ENCODE results near the gene PICALM. TPM values are rescaled to one million over a fixed set of nuclear protein-coding genes. Genes with fewer than 3 reads are reported as not detected.

The PICALM gene
- polyA plus RNA-seq, 2 of the 4 experiments (the other 2 are of a cell fraction), result 113 to 195 TPM

DNA sequence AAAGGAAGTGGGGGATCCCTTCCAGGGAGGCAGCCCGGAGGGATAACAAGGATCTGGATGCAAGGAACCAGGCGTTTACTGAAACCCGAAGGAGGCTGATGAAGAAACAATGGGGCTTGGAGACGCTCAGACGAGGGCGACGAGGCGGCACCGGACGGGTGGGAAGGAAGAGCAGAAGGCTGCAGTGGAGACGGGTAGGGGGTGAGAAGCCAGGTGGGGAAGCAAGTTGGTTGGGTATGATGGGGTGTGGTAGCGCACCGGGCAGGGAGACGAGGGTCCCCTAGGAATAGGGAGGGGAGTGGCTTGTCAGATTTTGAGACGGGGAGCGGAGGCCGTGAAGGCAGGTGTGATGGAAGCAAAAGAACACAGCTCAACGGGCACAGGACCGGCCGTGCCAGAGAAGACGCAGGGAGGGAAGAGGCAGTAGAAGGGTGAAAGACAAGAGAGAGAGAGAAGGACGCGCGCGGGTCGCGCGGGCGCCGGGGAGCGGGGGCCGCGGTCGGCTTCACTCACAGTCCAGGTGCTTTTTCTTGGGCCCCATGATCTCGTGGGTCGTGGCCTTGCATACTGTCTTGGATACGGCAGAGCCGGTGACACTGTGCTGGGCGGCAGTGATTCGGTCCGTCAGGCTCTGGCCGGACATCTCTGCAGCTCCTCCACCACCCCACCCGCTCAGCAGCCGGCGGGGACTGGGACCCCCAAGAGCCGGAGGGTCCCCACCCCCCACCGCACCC lies 579 bp downstream of the PICALM start:
- no peak for TF ChIP-seq CHD2 (IDR thresholded peaks at IDR 0.05; ENCODE audit: low read length, partially characterized antibody)
- peak; percentile 33; the same call in 1 of the 2 replicates for TF ChIP-seq PHF8 (IDR thresholded peaks at IDR 0.05; ENCODE audit: borderline replicate concordance, low read depth)
- CTCF ChIA-PET, result interaction anchor here (0.9 to 3.8 kb wide), 10 partner anchors 13 to 476 kb away, joined by 3 to 21 read pairs (median 6); partner anchors contain the start of gene CCDC83
- no peaks in the 10 kb centered on the region for H3K9me3 ChIP-seq
- under 1% methylated on average over 38 of the region's 47 CpGs for WGBS (ENCODE audit: missing lambda C conversion rate)
- DNase-seq (ENCODE audit: low read depth in 1 of 2, low spot score in 1 of 2) (peak; percentile 28 to 33), FAIRE-seq (no peak), ATAC-seq (peak; percentile 37 to 56)
- POLR2A ChIA-PET, result interaction anchor here (0.6 to 3.5 kb wide), 20 partner anchors 10 to 405 kb away, joined by 3 to 28 read pairs (median 4); partner anchors contain the start of genes CCDC83 and EED
- H3K4me1 ChIP-seq, result peaks cover 42% of the 10 kb centered on the region
- H3K27ac ChIP-seq, result peak overlapping the region; percentile 91 to 98
- H3K4me3 ChIP-seq, result peak overlapping the region; percentile 81
- H3K4me2 ChIP-seq, result peak overlapping the region; percentile 86

GRCh38 chr11:86067851-86068137 lies 1.1 kb downstream of the PICALM start:
- Histone ChIP-seq H3K9me3 (no peaks in the 10 kb centered on the region), H3K4me2 (peak overlapping the region; percentile 86), H3K4me1 (peaks cover 47% of the 10 kb centered on the region), H3K4me3 (peak overlapping the region; percentile 81), H3K27ac (peak overlapping the region; percentile 91 to 98)
- DNase-seq (ENCODE audit: low read depth in 1 of 2, low spot score in 1 of 2) (no peak), FAIRE-seq (no peak), ATAC-seq (no peak)
- ChIA-PET POLR2A (interaction anchor here (0.6 to 3.5 kb wide), 6 partner anchors 33 to 177 kb away, joined by 3 to 28 read pairs (median 3); partner anchors contain the start of gene EED), CTCF (interaction anchor here (1.3 to 3.8 kb wide), 6 partner anchors 12 to 213 kb away, joined by 4 to 21 read pairs (median 12); partner anchors contain the start of gene CCDC83)
- 2% methylated on average over 4 of the region's 5 CpGs for WGBS (ENCODE audit: missing lambda C conversion rate)
- TF ChIP-seq CHD4 (IDR thresholded peaks at IDR 0.05; ENCODE audit: borderline replicate concordance) (no peak), POLR2A (IDR thresholded peaks at IDR 0.05; ENCODE audit: low read length) (no peak), KDM5A (IDR thresholded peaks at IDR 0.05) (no peak), JUNB (IDR thresholded peaks at IDR 0.05) (no peak), HOXA7 (CRISPR knock-in tag; IDR thresholded peaks at IDR 0.05) (no peak), KDM1A (IDR thresholded peaks at IDR 0.05; ENCODE audit: low read depth) (no peak), GATA3 (IDR thresholded peaks at IDR 0.05; ENCODE audit: borderline replicate concordance) (no peak)
- TF ChIP-seq, protein P1, sequence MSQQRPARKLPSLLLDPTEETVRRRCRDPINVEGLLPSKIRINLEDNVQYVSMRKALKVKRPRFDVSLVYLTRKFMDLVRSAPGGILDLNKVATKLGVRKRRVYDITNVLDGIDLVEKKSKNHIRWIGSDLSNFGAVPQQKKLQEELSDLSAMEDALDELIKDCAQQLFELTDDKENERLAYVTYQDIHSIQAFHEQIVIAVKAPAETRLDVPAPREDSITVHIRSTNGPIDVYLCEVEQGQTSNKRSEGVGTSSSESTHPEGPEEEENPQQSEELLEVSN (IDR thresholded peaks at IDR 0.05; ENCODE audit: borderline replicate concordance, low read depth), result no peak

DNA sequence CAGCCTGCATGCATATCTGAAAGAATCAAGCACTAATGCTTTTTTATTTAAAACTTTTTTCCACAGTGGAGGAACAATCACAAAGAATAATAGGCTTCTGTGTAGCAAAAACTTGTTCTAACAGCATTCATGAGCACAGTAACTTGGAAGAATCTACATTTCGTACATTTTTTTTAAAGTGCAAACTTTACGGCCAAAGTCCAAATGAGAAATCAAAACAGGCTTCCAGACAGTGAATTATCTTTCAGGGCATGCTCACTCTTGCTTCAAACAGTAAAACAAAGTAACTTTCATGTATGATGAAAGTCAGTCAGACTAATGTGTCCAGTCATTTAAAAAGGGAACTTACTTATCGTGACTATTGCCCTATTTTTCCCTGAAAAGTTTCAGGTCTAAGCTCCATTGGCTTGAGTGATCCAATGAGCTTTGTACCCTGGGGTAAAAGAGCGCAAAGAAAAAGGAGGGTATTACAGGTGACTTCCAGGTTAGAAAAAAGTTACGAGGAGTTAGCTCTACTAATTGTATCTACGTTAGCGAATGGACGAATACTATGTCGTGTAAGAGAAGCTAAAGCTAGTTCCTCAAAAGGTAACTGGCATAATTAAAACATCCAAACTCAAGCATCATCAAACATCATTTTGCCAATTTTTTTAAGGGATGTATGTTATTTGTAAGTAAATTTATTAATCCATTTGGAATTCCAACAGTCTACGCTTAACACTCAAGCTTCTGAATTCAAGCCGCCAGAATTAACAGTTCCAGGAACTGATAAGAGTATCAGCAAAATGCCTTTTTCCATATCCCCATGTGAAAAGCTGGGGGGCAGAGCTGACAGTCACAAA lies 1.7 kb downstream of the PICALM start:
- H3K4me2 ChIP-seq, result peak overlapping the region; percentile 86
- H3K4me3 ChIP-seq, result peak overlapping the region; percentile 81
- POLR2A ChIA-PET, result interaction anchor here (0.6 to 3.5 kb wide), 6 partner anchors 33 to 177 kb away, joined by 3 to 28 read pairs (median 3); partner anchors contain the start of gene EED
- peak overlapping the region; percentile 91 to 98 for H3K27ac ChIP-seq
- CTCF ChIA-PET, result interaction anchor here (1.3 to 3.8 kb wide), 8 partner anchors 12 to 213 kb away, joined by 4 to 21 read pairs (median 8); partner anchors contain the start of gene CCDC83
- 7% methylated on average over 11 of the region's 11 CpGs for WGBS (ENCODE audit: missing lambda C conversion rate)
- no peak for ATAC-seq
- no peak for FAIRE-seq
- H3K4me1 ChIP-seq, result peaks cover 50% of the 10 kb centered on the region
- DNase-seq (ENCODE audit: low read depth in 1 of 2, low spot score in 1 of 2), result no peak
- no peaks in the 10 kb centered on the region for H3K9me3 ChIP-seq
- TF ChIP-seq RCOR1 (IDR thresholded peaks at IDR 0.05; ENCODE audit: low read depth, low read length) (no peak), GATA3 (IDR thresholded peaks at IDR 0.05; ENCODE audit: borderline replicate concordance) (no peak), HOXB13 (CRISPR knock-in tag; IDR thresholded peaks at IDR 0.05; ENCODE audit: low read depth) (no peak), RNF2 (IDR thresholded peaks at IDR 0.05; ENCODE audit: borderline replicate concordance, low read depth) (no peak), KDM5A (IDR thresholded peaks at IDR 0.05) (no peak), SREBF2 (IDR thresholded peaks at IDR 0.05) (no peak), ZFP36 (IDR thresholded peaks at IDR 0.05; ENCODE audit: borderline replicate concordance, partially characterized antibody) (no peak), ZC3H11A (IDR thresholded peaks at IDR 0.05) (no peak), HDAC2 (IDR thresholded peaks at IDR 0.05) (no peak), JUN (IDR thresholded peaks at IDR 0.05) (no peak), HOXA7 (CRISPR knock-in tag; IDR thresholded peaks at IDR 0.05) (no peak), EHF (CRISPR knock-in tag; IDR thresholded peaks at IDR 0.05) (no peak)
- TF ChIP-seq, protein P2, sequence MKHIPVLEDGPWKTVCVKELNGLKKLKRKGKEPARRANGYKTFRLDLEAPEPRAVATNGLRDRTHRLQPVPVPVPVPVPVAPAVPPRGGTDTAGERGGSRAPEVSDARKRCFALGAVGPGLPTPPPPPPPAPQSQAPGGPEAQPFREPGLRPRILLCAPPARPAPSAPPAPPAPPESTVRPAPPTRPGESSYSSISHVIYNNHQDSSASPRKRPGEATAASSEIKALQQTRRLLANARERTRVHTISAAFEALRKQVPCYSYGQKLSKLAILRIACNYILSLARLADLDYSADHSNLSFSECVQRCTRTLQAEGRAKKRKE (CRISPR knock-in tag; IDR thresholded peaks at IDR 0.05; ENCODE audit: low read depth), result no peak
- TF ChIP-seq, protein P3, sequence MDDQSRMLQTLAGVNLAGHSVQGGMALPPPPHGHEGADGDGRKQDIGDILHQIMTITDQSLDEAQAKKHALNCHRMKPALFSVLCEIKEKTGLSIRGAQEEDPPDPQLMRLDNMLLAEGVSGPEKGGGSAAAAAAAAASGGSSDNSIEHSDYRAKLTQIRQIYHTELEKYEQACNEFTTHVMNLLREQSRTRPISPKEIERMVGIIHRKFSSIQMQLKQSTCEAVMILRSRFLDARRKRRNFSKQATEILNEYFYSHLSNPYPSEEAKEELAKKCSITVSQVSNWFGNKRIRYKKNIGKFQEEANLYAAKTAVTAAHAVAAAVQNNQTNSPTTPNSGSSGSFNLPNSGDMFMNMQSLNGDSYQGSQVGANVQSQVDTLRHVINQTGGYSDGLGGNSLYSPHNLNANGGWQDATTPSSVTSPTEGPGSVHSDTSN (IDR thresholded peaks at IDR 0.05), result no peak
- TF ChIP-seq, protein P4, sequence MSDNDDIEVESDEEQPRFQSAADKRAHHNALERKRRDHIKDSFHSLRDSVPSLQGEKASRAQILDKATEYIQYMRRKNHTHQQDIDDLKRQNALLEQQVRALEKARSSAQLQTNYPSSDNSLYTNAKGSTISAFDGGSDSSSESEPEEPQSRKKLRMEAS (IDR thresholded peaks at IDR 0.05), result no peak

All from A549 (cell line).